Breast epithelium (tissue), 4 donors: ENCODE results near the gene FAM174C. TPM values are rescaled to one million over a fixed set of nuclear protein-coding genes. Genes with fewer than 3 reads are reported as not detected.
"Not testable (repeated sequence)": the region's sequence is repeated elsewhere in the genome, so short reads cannot be mapped to it uniquely, and the experiment has no call there.

Experiments used
- DNase-seq, 2 donors: peaks; one replicate each; pipeline ENCODE4 v3.0.0-alpha.2; 2019; ENCODE audit warnings: low spot score in 2 of 2
- H3K27ac ChIP-seq, 2 donors: fragments of 200-600 bp; sonication (generic) in 1 of 2; one replicate each; pipeline ENCODE4 v1.5.1; 2016 to 2019; ENCODE audit warnings: mild to moderate bottlenecking in 1 of 2
- H3K27me3 ChIP-seq, 2 donors: fragments of 200-600 bp; sonication (generic) in 1 of 2; one replicate each; pipeline versions ENCODE4 v1.5.1 to v1.6.0; 2017 to 2019; ENCODE audit warnings: control low read depth in 1 of 2, mild to moderate bottlenecking in 1 of 2
- H3K36me3 ChIP-seq: fragments of 200-600 bp; one replicate; pipeline ENCODE4 v1.5.1; 2019
- H3K4me1 ChIP-seq, 2 donors: fragments of 200-600 bp; sonication (generic); one replicate each; pipeline ENCODE4 v1.5.1; 2016 to 2019; ENCODE audit warnings: control low read depth in 1 of 2
- H3K4me3 ChIP-seq, 3 donors: fragments of 200-600 bp; sonication (generic); 1 replicate in 2 of 3; 2 replicates in 1 of 3; pipeline ENCODE4 v1.5.1; 2016 to 2019; ENCODE audit warnings: mild to moderate bottlenecking in 3 of 3, moderate library complexity in 2 of 3
- H3K9me3 ChIP-seq, 2 donors: fragments of 200-600 bp; sonication (generic) in 1 of 2; one replicate each; pipeline ENCODE4 v1.5.1; 2016 to 2019; ENCODE audit warnings: control low read depth in 1 of 2
- CTCF ChIP-seq, 3 donors: fragments of 450-650 bp; IDR thresholded peaks; one replicate each; pipeline ENCODE4 v1.5.1; 2016 to 2017; ENCODE audit warnings: antibody characterized with exemption in 3 of 3, mild to moderate bottlenecking in 3 of 3, moderate library complexity in 3 of 3
- POLR2A ChIP-seq: fragments of 450-650 bp; IDR thresholded peaks from one replicate; pipeline ENCODE4 v1.6.1; 2016; ENCODE audit warnings: antibody characterized with exemption, mild to moderate bottlenecking, moderate library complexity
- POLR2AphosphoS5 ChIP-seq, 3 donors: sonication (generic); formaldehyde crosslinking; IDR thresholded peaks; one replicate each; pipeline ENCODE4 v1.6.1; 2017; ENCODE audit warnings: antibody characterized with exemption in 3 of 3
- intact Hi-C: fragments of 100-400 bp; cut with DNase I; formaldehyde crosslinking; loops from one replicate; pipeline ENCODE4 v1.15.1; 2023; ENCODE audit warnings: low total_unique reads
- total RNA-seq, 3 donors: library from RNA; depleted of rRNA; stranded (reverse); fragments of >200 nt; gene quantifications; one replicate each; pipeline ENCODE4 v1.1.0, GENCODE V29; 2016

The FAM174C gene
- total RNA-seq, 3 donors from 2014 or later, result 43.9 to 60.6 (median 53.1) TPM

GRCh38 chr19:1304197-1304924 is 29.0 kb downstream of the FAM174C start:
- DNase-seq, result no peak
- TF ChIP-seq POLR2A, result no peak
- TF ChIP-seq CTCF (IDR thresholded peaks at IDR 0.05), result no peak
- no peak for TF ChIP-seq POLR2AphosphoS5 (IDR thresholded peaks at IDR 0.05)
- Histone ChIP-seq H3K27me3 (peaks cover 0 to 9% of the 10 kb centered on the region in 2 donors), H3K9me3 (no peaks in the 10 kb centered on the region), H3K4me1 (no peaks in the 10 kb centered on the region), H3K4me3 (no peak overlapping the region), H3K27ac (no peak overlapping the region), H3K36me3 (no peaks in the 10 kb centered on the region)
- intact Hi-C loops, result no loop called here

- H3K9me3 ChIP-seq, H3K36me3 ChIP-seq, H3K27ac ChIP-seq, DNase-seq, H3K4me3 ChIP-seq, intact Hi-C loops, H3K4me1 ChIP-seq: not testable (repeated sequence)
- peaks cover 0 to 12% of the 10 kb centered on the region in 2 donors for H3K27me3 ChIP-seq
Observed at GRCh38 chr19:1305354-1305753, 30.0 kb downstream of the FAM174C start.

GRCh38 chr19:1307320-1307719 is 32.0 kb downstream of the FAM174C start:
- Histone ChIP-seq H3K9me3 (no peaks in the 10 kb centered on the region), H3K27me3 (peaks cover 0 to 26% of the 10 kb centered on the region in 2 donors), H3K36me3 (no peaks in the 10 kb centered on the region), H3K4me1 (no peaks in the 10 kb centered on the region), H3K27ac (no peak overlapping the region), H3K4me3 (no peak overlapping the region)
- no peak for TF ChIP-seq POLR2AphosphoS5 (IDR thresholded peaks at IDR 0.05)
- no peak for TF ChIP-seq POLR2A
- no peak for TF ChIP-seq CTCF (IDR thresholded peaks at IDR 0.05)
- intact Hi-C loops, result no loop called here
- DNase-seq, result no peak

- no peaks in the 10 kb centered on the region for H3K4me1 ChIP-seq
- TF ChIP-seq POLR2A (no peak), POLR2AphosphoS5 (IDR thresholded peaks at IDR 0.05) (no peak), CTCF (IDR thresholded peaks at IDR 0.05) (no peak)
- peaks cover 0 to 27% of the 10 kb centered on the region in 2 donors for H3K27me3 ChIP-seq
- H3K36me3 ChIP-seq, result no peaks in the 10 kb centered on the region
- DNase-seq, result no peak
- H3K9me3 ChIP-seq, result no peaks in the 10 kb centered on the region
- no peak overlapping the region for H3K4me3 ChIP-seq
- no peak overlapping the region for H3K27ac ChIP-seq
- intact Hi-C loops, result no loop called here
Observed at GRCh38 chr19:1307755-1308303, 32.5 kb downstream of the FAM174C start.

GRCh38 chr19:1308718-1309117 is 33.4 kb downstream of the FAM174C start:
- H3K9me3 ChIP-seq, result no peaks in the 10 kb centered on the region
- H3K27ac ChIP-seq, result no peak overlapping the region
- peaks cover 0 to 36% of the 10 kb centered on the region in 2 donors for H3K27me3 ChIP-seq
- H3K4me3 ChIP-seq, result no peak overlapping the region
- H3K36me3 ChIP-seq, result no peaks in the 10 kb centered on the region
- TF ChIP-seq POLR2AphosphoS5 (IDR thresholded peaks at IDR 0.05), result no peak
- TF ChIP-seq POLR2A, result no peak
- no peak for TF ChIP-seq CTCF (IDR thresholded peaks at IDR 0.05)
- H3K4me1 ChIP-seq, result no peaks in the 10 kb centered on the region
- no peak for DNase-seq
- intact Hi-C loops, result no loop called here
